Uterus (tissue), 4 donors: ENCODE measurements around the gene CACNA1C. TPM values are rescaled to one million over a fixed set of nuclear protein-coding genes. Genes with fewer than 3 reads are reported as not detected.

Source experiments
- DNase-seq, 2 donors: peaks; one replicate each; pipeline ENCODE4 v3.0.0-alpha.2; 2019 to 2020
- H3K27ac ChIP-seq, 2 donors: fragments of 200-600 bp; sonication (generic); 1 replicate in 1 of 2; 2 replicates in 1 of 2; pipeline ENCODE4 v1.5.1; 2016 to 2018
- H3K27me3 ChIP-seq, 2 donors: fragments of 200-600 bp; sonication (generic); one replicate each; pipeline ENCODE4 v1.5.1; 2018 to 2019; ENCODE audit warnings: control low read depth in 1 of 2
- H3K36me3 ChIP-seq, 2 donors: fragments of 200-600 bp; sonication (generic); one replicate each; pipeline ENCODE4 v1.5.1; 2019; ENCODE audit warnings: control low read depth in 1 of 2
- H3K4me1 ChIP-seq, 2 donors: fragments of 200-600 bp; sonication (generic); one replicate each; pipeline ENCODE4 v1.5.1; 2018 to 2019; ENCODE audit warnings: control low read depth in 1 of 2
- H3K4me3 ChIP-seq, 2 donors: fragments of 200-600 bp; sonication (generic); 1 replicate in 1 of 2; 2 replicates in 1 of 2; pipeline ENCODE4 v1.5.1; 2018 to 2019; ENCODE audit warnings: mild to moderate bottlenecking in 1 of 2
- H3K9me3 ChIP-seq, 2 donors: fragments of 200-600 bp; sonication (generic); one replicate each; pipeline ENCODE4 v1.5.1; 2019; ENCODE audit warnings: control low read depth in 1 of 2
- POLR2A ChIP-seq, 2 donors: fragments of 450-650 bp; IDR thresholded peaks; one replicate each; pipeline ENCODE4 v1.6.1; 2016; ENCODE audit warnings: antibody characterized with exemption in 2 of 2, mild to moderate bottlenecking in 1 of 2, moderate library complexity in 1 of 2
- intact Hi-C: fragments of 100-400 bp; cut with DNase I; formaldehyde crosslinking; loops from one replicate; pipeline ENCODE4 v1.15.1; 2023; ENCODE audit warnings: low total_unique reads
- total RNA-seq, 4 donors: library from RNA; depleted of rRNA in 3 of 4; stranded (reverse); fragments of >200 nt in 3 of 4; gene quantifications; one replicate each; pipeline versions ENCODE4 v1.1.0 to v1.2.4, GENCODE V29; 2014 to 2023
- TF ChIP-seq, protein P1 (sequence below), 4 experiments: fragments of 200-600 bp in 2 of 4; fragments of 450-650 bp in 2 of 4; sonication (generic) in 2 of 4; IDR thresholded peaks; one replicate each; pipeline ENCODE4 v1.5.1; 2016 to 2019; ENCODE audit warnings: antibody characterized with exemption in 4 of 4, mild to moderate bottlenecking in 2 of 4, moderate library complexity in 1 of 4
- donor health status: DM: yes; HTN: yes; CAD: no.

Gene CACNA1C
- total RNA-seq, 4 donors from 2014 or later: 15.9 to 121 (median 32.1) TPM

DNA sequence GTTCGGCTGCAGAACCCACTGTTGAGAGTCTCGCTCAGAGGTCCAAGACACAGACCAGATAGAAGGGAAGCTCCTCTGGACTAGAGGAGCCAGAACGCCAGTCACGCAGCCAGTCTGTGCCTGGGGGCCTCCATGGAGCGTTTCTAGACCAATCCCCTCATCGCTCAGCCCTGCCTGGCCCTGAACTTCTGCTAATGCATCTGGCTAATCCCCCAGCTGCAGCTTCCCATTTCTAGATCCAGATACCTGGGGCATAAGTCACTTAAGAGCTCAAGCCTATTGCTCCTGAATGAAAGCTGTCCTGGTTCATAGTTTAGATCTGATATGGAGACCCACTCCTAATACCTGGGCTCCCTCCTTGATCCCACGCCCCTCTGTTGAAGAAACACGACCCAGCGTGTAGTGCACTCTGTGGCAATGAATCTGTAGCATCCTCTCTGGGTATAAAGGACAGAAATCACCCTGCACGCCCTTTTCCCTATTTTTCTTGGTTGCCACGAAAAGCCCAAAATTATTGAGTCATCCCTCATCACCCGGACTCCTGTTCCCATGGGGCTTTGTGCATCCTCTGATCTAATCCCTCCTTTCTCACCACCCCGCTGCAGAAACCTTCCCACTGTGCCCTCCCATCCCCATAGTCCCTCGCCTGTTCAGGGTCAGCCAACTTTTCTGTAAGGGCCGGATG lies 400.4 kb downstream of the CACNA1C start:
- H3K27me3 ChIP-seq: no peaks in the 10 kb centered on the region
- TF ChIP-seq, protein P1, sequence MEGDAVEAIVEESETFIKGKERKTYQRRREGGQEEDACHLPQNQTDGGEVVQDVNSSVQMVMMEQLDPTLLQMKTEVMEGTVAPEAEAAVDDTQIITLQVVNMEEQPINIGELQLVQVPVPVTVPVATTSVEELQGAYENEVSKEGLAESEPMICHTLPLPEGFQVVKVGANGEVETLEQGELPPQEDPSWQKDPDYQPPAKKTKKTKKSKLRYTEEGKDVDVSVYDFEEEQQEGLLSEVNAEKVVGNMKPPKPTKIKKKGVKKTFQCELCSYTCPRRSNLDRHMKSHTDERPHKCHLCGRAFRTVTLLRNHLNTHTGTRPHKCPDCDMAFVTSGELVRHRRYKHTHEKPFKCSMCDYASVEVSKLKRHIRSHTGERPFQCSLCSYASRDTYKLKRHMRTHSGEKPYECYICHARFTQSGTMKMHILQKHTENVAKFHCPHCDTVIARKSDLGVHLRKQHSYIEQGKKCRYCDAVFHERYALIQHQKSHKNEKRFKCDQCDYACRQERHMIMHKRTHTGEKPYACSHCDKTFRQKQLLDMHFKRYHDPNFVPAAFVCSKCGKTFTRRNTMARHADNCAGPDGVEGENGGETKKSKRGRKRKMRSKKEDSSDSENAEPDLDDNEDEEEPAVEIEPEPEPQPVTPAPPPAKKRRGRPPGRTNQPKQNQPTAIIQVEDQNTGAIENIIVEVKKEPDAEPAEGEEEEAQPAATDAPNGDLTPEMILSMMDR (IDR thresholded peaks at IDR 0.05): no peak
- TF ChIP-seq POLR2A (IDR thresholded peaks at IDR 0.05): no peak
- H3K27ac ChIP-seq: no peak overlapping the region
- DNase-seq: no peak
- intact Hi-C loops: no loop called here
- H3K9me3 ChIP-seq: no peaks in the 10 kb centered on the region
- H3K36me3 ChIP-seq: no peaks in the 10 kb centered on the region
- H3K4me3 ChIP-seq: no peak overlapping the region
- H3K4me1 ChIP-seq: no peaks in the 10 kb centered on the region

DNA sequence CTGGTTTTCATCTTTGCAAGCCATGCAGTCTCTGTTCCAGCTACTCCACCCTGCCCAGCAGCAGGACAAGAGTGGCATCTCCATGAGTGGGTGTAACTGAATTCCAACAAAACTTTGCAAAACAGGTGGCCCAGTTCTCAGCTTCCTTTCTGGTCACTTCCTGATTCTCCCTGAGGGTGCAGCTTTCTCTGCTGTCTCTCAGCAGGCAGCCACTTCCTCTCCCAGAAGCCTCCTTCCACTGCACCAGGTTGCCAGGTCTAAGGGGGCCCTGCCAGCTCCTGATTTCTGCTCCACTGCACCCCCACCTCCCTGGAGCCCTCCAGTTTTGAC lies 400.9 kb downstream of the CACNA1C start:
- intact Hi-C loops: no loop called here
- Histone ChIP-seq H3K9me3 (no peaks in the 10 kb centered on the region), H3K27ac (no peak overlapping the region), H3K36me3 (no peaks in the 10 kb centered on the region), H3K27me3 (no peaks in the 10 kb centered on the region), H3K4me1 (no peaks in the 10 kb centered on the region), H3K4me3 (no peak overlapping the region)
- DNase-seq: no peak
- TF ChIP-seq, protein P1 (IDR thresholded peaks at IDR 0.05): no peak
- TF ChIP-seq POLR2A (IDR thresholded peaks at IDR 0.05): no peak

DNA sequence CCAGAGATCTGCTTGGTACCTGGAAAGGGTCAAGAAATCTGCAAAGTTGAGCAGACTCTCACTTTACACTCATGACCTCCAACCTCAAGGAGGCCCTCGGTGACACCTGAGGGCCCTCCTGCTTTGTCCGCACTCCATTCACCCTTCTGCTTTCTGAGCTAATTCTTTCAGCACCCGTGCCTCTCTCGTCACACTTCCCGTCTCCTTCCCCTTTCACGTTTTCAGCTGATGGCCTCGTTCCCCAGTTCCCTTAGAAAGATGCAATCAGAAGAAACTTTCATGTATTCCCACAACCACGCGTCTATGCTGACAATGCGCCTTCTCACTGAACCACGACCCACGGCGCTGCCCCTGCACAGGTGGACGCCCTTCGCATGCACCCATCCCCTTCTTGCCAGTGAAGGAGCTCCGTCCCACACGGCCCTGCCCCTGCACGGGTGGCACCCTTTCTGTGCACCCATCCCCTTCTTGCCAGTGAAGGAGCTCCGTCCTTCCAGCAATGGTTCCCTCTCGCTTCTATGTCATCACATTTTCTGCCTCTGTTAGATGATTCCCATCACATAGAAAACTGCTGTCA lies 401.9 kb downstream of the CACNA1C start:
- DNase-seq: no peak
- Histone ChIP-seq H3K27ac (no peak overlapping the region), H3K4me1 (no peaks in the 10 kb centered on the region), H3K27me3 (no peaks in the 10 kb centered on the region), H3K9me3 (no peaks in the 10 kb centered on the region), H3K4me3 (no peak overlapping the region), H3K36me3 (no peaks in the 10 kb centered on the region)
- TF ChIP-seq POLR2A (IDR thresholded peaks at IDR 0.05): no peak
- TF ChIP-seq, protein P1 (IDR thresholded peaks at IDR 0.05): no peak
- intact Hi-C loops: no loop called here

DNA sequence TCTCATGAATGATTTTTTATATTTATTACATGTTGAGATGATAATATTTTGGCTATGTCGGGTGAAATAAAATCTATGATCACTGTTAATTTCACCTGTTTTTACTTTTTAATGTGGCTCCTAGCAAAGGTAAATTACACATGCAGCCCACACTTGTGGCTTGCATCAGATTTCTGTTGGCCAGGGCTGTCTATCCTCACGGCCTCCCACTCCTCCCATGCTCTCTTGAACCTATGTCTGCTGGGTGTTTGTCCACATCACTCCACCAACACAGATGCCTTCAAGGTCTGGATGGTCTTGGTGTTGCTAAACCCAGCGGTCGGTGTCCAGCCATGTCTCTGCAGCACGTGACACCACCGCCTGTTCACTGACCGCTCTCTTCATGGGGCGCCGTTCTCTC lies 402.6 kb downstream of the CACNA1C start:
- TF ChIP-seq POLR2A (IDR thresholded peaks at IDR 0.05): no peak
- TF ChIP-seq, protein P1 (IDR thresholded peaks at IDR 0.05): no peak
- Histone ChIP-seq H3K27me3 (no peaks in the 10 kb centered on the region), H3K9me3 (no peaks in the 10 kb centered on the region), H3K4me1 (no peaks in the 10 kb centered on the region), H3K27ac (no peak overlapping the region), H3K4me3 (no peak overlapping the region), H3K36me3 (no peaks in the 10 kb centered on the region)
- no peak for DNase-seq
- intact Hi-C loops: no loop called here

DNA sequence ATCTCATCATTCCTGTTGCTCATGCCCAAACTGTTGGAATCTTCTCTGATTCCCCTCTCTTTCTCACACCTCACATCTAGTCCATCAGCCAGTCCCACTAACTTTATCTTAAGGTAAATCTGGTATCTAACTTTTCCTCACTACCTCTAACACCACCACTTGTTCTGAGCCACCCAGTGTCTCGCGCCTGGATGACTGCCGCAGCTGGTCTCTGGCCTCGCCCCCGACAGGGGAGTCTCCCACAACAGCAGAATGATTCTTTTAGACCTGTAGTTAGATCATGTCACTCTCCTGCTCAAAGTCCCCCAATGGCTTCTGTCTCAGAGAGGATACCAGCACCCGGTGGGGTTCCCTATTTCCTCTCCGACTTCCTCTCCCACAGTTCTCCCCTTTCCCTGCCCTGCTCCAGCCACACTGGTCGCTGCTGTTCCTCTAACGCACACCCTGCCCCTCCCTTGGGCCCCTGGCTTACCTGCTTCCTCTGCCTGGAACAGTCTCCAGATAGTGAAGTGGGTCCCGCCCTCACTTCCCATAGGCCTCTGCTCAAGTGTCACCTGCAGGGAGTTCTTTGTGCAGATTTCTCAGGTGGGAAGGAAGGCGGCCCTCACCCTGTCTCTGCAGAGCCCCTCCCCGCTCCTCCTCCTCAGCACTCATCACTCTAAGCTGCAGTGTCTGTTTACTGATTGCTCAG lies 403.5 kb downstream of the CACNA1C start:
- Histone ChIP-seq H3K36me3 (no peaks in the 10 kb centered on the region), H3K27me3 (no peaks in the 10 kb centered on the region), H3K4me1 (no peaks in the 10 kb centered on the region), H3K9me3 (no peaks in the 10 kb centered on the region), H3K4me3 (no peak overlapping the region), H3K27ac (no peak overlapping the region)
- TF ChIP-seq, protein P1 (IDR thresholded peaks at IDR 0.05): no peak
- no peak for TF ChIP-seq POLR2A (IDR thresholded peaks at IDR 0.05)
- intact Hi-C loops: no loop called here
- no peak for DNase-seq
